ENCODE measurements around the gene CDC20. TPM values are rescaled to one million over a fixed set of nuclear protein-coding genes. Genes with fewer than 3 reads are reported as not detected.

CDC20 gene
- polyA plus RNA-seq, 3 donors: 0.08 to 0.10 TPM; not detected in 1

GRCh38 chr1:43319766-43320165 lies 39.0 kb upstream of the CDC20 start:
- Histone ChIP-seq H3K9ac (ENCODE audit: insufficient read depth, low read length, poor library complexity, severe bottlenecking) (no peak overlapping the region), H4K20me1 (ENCODE audit: insufficient read depth, low read length) (no peaks in the 10 kb centered on the region), H3K27ac (ENCODE audit: low read depth in 1 of 2, low read length in 2 of 2) (no peak overlapping the region), H3K36me3 (replicated peaks in 1 of 2; ENCODE audit: control insufficient read depth in 1 of 2, insufficient read depth in 2 of 2, low read length in 2 of 2) (no peaks in the 10 kb centered on the region), H2AFZ (ENCODE audit: insufficient read depth, low read depth, low read length, poor library complexity, severe bottlenecking) (no peak overlapping the region), H3K4me1 (ENCODE audit: control insufficient read depth in 1 of 2, insufficient read depth in 2 of 2, low read length in 2 of 2) (peaks cover 0 to 2% of the 10 kb centered on the region in 2 donors), H3K27me3 (ENCODE audit: control insufficient read depth in 2 of 2, insufficient read depth in 2 of 2, low read length in 2 of 2) (no peaks in the 10 kb centered on the region), H3K4me2 (replicated peaks; ENCODE audit: extremely low read depth, low read length, poor library complexity, severe bottlenecking) (no peak overlapping the region), H3K79me2 (ENCODE audit: insufficient read depth, low read length) (no peaks in the 10 kb centered on the region), H3K4me3 (replicated peaks in 1 of 3; ENCODE audit: low read depth in 2 of 3, low read length in 3 of 3) (no peak overlapping the region), H3K9me3 (replicated peaks in 1 of 2; ENCODE audit: control insufficient read depth in 1 of 2, insufficient read depth in 1 of 2, low read length in 2 of 2) (no peaks in the 10 kb centered on the region)
- H3K27me3 Mint-ChIP-seq (ENCODE audit: low read depth in 3 of 3): peaks cover 0 to 4% (median 4%) of the 10 kb centered on the region in 3 donors
- intact Hi-C loops (cut with micrococcal nuclease): no loop called here
- no CpG with 5 or more reads among the region's 3 CpGs for WGBS (ENCODE audit: insufficient coverage)
- H3K9me3 Mint-ChIP-seq: peaks cover 0 to 2% (median 2%) of the 10 kb centered on the region in 7 donors
- DNase-seq: no peak
- peak overlapping the region in 1 of 7 donors; percentile 19 for H3K27ac Mint-ChIP-seq
- no peak for TF ChIP-seq CTCF (IDR thresholded peaks at IDR 0.05)
- H3K36me3 Mint-ChIP-seq: no peaks in the 10 kb centered on the region
- H3K4me3 Mint-ChIP-seq: no peak overlapping the region
- peaks cover 10% of the 10 kb centered on the region for H3K4me1 Mint-ChIP-seq

- no peak overlapping the region for H3K9ac ChIP-seq (ENCODE audit: insufficient read depth, low read length, poor library complexity, severe bottlenecking)
- H3K36me3 ChIP-seq (replicated peaks in 1 of 2; ENCODE audit: control insufficient read depth in 1 of 2, insufficient read depth in 2 of 2, low read length in 2 of 2): no peaks in the 10 kb centered on the region
- H3K27ac ChIP-seq (ENCODE audit: low read depth in 1 of 2, low read length in 2 of 2): no peak overlapping the region
- H3K4me2 ChIP-seq (replicated peaks; ENCODE audit: extremely low read depth, low read length, poor library complexity, severe bottlenecking): no peak overlapping the region
- no peaks in the 10 kb centered on the region for H4K20me1 ChIP-seq (ENCODE audit: insufficient read depth, low read length)
- Mint-ChIP-seq H3K9me3 (peaks cover 0 to 14% (median 8%) of the 10 kb centered on the region in 7 donors), H3K27ac (no peak overlapping the region), H3K4me1 (peaks cover 4% of the 10 kb centered on the region), H3K4me3 (no peak overlapping the region), H3K36me3 (no peaks in the 10 kb centered on the region), H3K27me3 (ENCODE audit: low read depth in 3 of 3) (peaks cover 0 to 5% (median 4%) of the 10 kb centered on the region in 3 donors)
- H3K4me3 ChIP-seq (replicated peaks in 1 of 3; ENCODE audit: low read depth in 2 of 3, low read length in 3 of 3): no peak overlapping the region
- no peak for DNase-seq
- no peaks in the 10 kb centered on the region for H3K9me3 ChIP-seq (replicated peaks in 1 of 2; ENCODE audit: control insufficient read depth in 1 of 2, insufficient read depth in 1 of 2, low read length in 2 of 2)
- H3K79me2 ChIP-seq (ENCODE audit: insufficient read depth, low read length): no peaks in the 10 kb centered on the region
- WGBS (ENCODE audit: insufficient coverage): 96% methylated on average over 7 of the region's 16 CpGs
- no peaks in the 10 kb centered on the region for H3K27me3 ChIP-seq (ENCODE audit: control insufficient read depth in 2 of 2, insufficient read depth in 2 of 2, low read length in 2 of 2)
- H2AFZ ChIP-seq (ENCODE audit: insufficient read depth, low read depth, low read length, poor library complexity, severe bottlenecking): no peak overlapping the region
- TF ChIP-seq CTCF (IDR thresholded peaks at IDR 0.05): no peak
- intact Hi-C loops (cut with micrococcal nuclease): no loop called here
- H3K4me1 ChIP-seq (ENCODE audit: control insufficient read depth in 1 of 2, insufficient read depth in 2 of 2, low read length in 2 of 2): peaks cover 0 to under 1% of the 10 kb centered on the region in 2 donors
Measured at GRCh38 chr1:43321331-43321891, 37.4 kb upstream of the CDC20 start.
